Activated CD4-positive, alpha-beta T cell treated with anti-CD3 and anti-CD28 coated beads, Interleukin-2, amount 10 ng/mL, durations not matched to agents 24 days and 14 days (primary cell): ENCODE results near the gene KATNBL1. TPM values are rescaled to one million over a fixed set of nuclear protein-coding genes. Genes with fewer than 3 reads are reported as not detected.
"Not testable (repeated sequence)": the region's sequence is repeated elsewhere in the genome, so short reads cannot be mapped to it uniquely, and the experiment has no call there.

Experiments used
- DNase-seq: peaks from one replicate; pipeline ENCODE4 v3.0.0; 2022
- H3K27ac Mint-ChIP-seq: one replicate; pipeline ENCODE4 v1.8.0; 2022; ENCODE audit warnings: mild to moderate bottlenecking, mixed read lengths
- H3K27me3 Mint-ChIP-seq: one replicate; pipeline ENCODE4 v1.8.0; 2022; ENCODE audit warnings: mixed read lengths
- H3K36me3 Mint-ChIP-seq: one replicate; pipeline ENCODE4 v1.8.0; 2022; ENCODE audit warnings: low read depth, mild to moderate bottlenecking, mixed read lengths
- H3K4me1 Mint-ChIP-seq: one replicate; pipeline ENCODE4 v1.8.0; 2021; ENCODE audit warnings: mixed read lengths
- H3K4me3 Mint-ChIP-seq: one replicate; pipeline ENCODE4 v1.8.0; 2022; ENCODE audit warnings: mild to moderate bottlenecking, moderate library complexity, mixed read lengths
- H3K9me3 Mint-ChIP-seq: one replicate; pipeline ENCODE4 v1.8.0; 2021; ENCODE audit warnings: mixed read lengths
- intact Hi-C: fragments of 100-400 bp; cut with micrococcal nuclease; formaldehyde crosslinking; loops from one replicate; pipeline ENCODE4 v1.15.1; 2023
- total RNA-seq: library from RNA; stranded (reverse); gene quantifications from 2 replicates; pipeline ENCODE4 v1.2.3, GENCODE V29; 2022

KATNBL1 gene
- total RNA-seq, 1 donor from 2014 or later = 44.2 TPM

- H3K4me1 Mint-ChIP-seq = peaks cover 3% of the 10 kb centered on the region
- peaks cover 32% of the 10 kb centered on the region for H3K9me3 Mint-ChIP-seq
- H3K27me3 Mint-ChIP-seq = no peaks in the 10 kb centered on the region
- DNase-seq = no peak
- intact Hi-C loops = no loop called here
- peaks cover 79% of the 10 kb centered on the region for H3K36me3 Mint-ChIP-seq
- H3K4me3 Mint-ChIP-seq = no peak overlapping the region
- H3K27ac Mint-ChIP-seq = no peak overlapping the region
Measured at GRCh38 chr15:34161329-34161963, 48.5 kb downstream of the KATNBL1 start.

- H3K4me1 Mint-ChIP-seq = peaks cover 3% of the 10 kb centered on the region
- H3K27me3 Mint-ChIP-seq = no peaks in the 10 kb centered on the region
Measured at GRCh38 chr15:34160735-34161134, 49.2 kb downstream of the KATNBL1 start.

GRCh38 chr15:34158355-34158754 lies 51.5 kb downstream of the KATNBL1 start:
- Mint-ChIP-seq H3K27me3 (no peaks in the 10 kb centered on the region), H3K27ac (no peak overlapping the region), H3K9me3 (peaks cover 31% of the 10 kb centered on the region), H3K36me3 (peaks cover 90% of the 10 kb centered on the region), H3K4me1 (peaks cover 5% of the 10 kb centered on the region), H3K4me3 (no peak overlapping the region)
- intact Hi-C loops = no loop called here
- no peak for DNase-seq

More at GRCh38 chr15:34160735-34161134, 49.2 kb downstream of the KATNBL1 start:
- DNase-seq = no peak
- peaks cover 32% of the 10 kb centered on the region for H3K9me3 Mint-ChIP-seq
- peaks cover 85% of the 10 kb centered on the region for H3K36me3 Mint-ChIP-seq
- H3K27ac Mint-ChIP-seq = no peak overlapping the region
- no peak overlapping the region for H3K4me3 Mint-ChIP-seq
- intact Hi-C loops = no loop called here

- DNase-seq = no peak
- H3K4me3 Mint-ChIP-seq = no peak overlapping the region
- no peak overlapping the region for H3K27ac Mint-ChIP-seq
- intact Hi-C loops = no loop called here
- no peaks in the 10 kb centered on the region for H3K27me3 Mint-ChIP-seq
- peaks cover 80% of the 10 kb centered on the region for H3K36me3 Mint-ChIP-seq
- H3K4me1 Mint-ChIP-seq = peaks cover 2% of the 10 kb centered on the region
- H3K9me3 Mint-ChIP-seq = peaks cover 22% of the 10 kb centered on the region
Measured at GRCh38 chr15:34155859-34156258, 54.0 kb downstream of the KATNBL1 start.

GRCh38 chr15:34154725-34155204 lies 55.1 kb downstream of the KATNBL1 start:
- H3K36me3 Mint-ChIP-seq = peaks cover 76% of the 10 kb centered on the region
- intact Hi-C loops = no loop called here
- peaks cover 16% of the 10 kb centered on the region for H3K9me3 Mint-ChIP-seq
- no peak overlapping the region for H3K4me3 Mint-ChIP-seq
- H3K4me1 Mint-ChIP-seq = peaks cover 2% of the 10 kb centered on the region
- peak overlapping the region; percentile 71 for H3K27ac Mint-ChIP-seq
- no peak for DNase-seq
- no peaks in the 10 kb centered on the region for H3K27me3 Mint-ChIP-seq

- DNase-seq = no peak
- Mint-ChIP-seq H3K27me3 (no peaks in the 10 kb centered on the region), H3K4me1 (peaks cover 2% of the 10 kb centered on the region), H3K27ac (no peak overlapping the region), H3K4me3 (no peak overlapping the region), H3K36me3 (peaks cover 38% of the 10 kb centered on the region), H3K9me3 (no peaks in the 10 kb centered on the region)
- intact Hi-C loops = no loop called here
Measured at GRCh38 chr15:34147371-34148140, 62.3 kb downstream of the KATNBL1 start.

GRCh38 chr15:34133511-34133910 lies 76.4 kb downstream of the KATNBL1 start:
- intact Hi-C loops = no loop called here
- Mint-ChIP-seq H3K4me1 (no peaks in the 10 kb centered on the region), H3K27ac (no peak overlapping the region), H3K9me3 (no peaks in the 10 kb centered on the region), H3K36me3 (no peaks in the 10 kb centered on the region), H3K27me3 (no peaks in the 10 kb centered on the region), H3K4me3 (no peak overlapping the region)
- DNase-seq = no peak

- H3K9me3 Mint-ChIP-seq = no peaks in the 10 kb centered on the region
- no peaks in the 10 kb centered on the region for H3K27me3 Mint-ChIP-seq
- no peak overlapping the region for H3K4me3 Mint-ChIP-seq
- no peaks in the 10 kb centered on the region for H3K4me1 Mint-ChIP-seq
- intact Hi-C loops = no loop called here
- H3K27ac Mint-ChIP-seq = no peak overlapping the region
- DNase-seq = no peak
- H3K36me3 Mint-ChIP-seq = no peaks in the 10 kb centered on the region
Measured at GRCh38 chr15:34132881-34133280, 77.0 kb downstream of the KATNBL1 start.

- Mint-ChIP-seq H3K9me3 (no peaks in the 10 kb centered on the region), H3K36me3 (no peaks in the 10 kb centered on the region), H3K27me3 (peaks cover 8% of the 10 kb centered on the region), H3K27ac (no peak overlapping the region), H3K4me3 (no peak overlapping the region), H3K4me1 (no peaks in the 10 kb centered on the region)
- no peak for DNase-seq
- intact Hi-C loops = no loop called here
Measured at GRCh38 chr15:34128898-34129297, 81.0 kb downstream of the KATNBL1 start.

- no peak overlapping the region for H3K4me3 Mint-ChIP-seq
Measured at GRCh38 chr15:34126522-34126921, 83.4 kb downstream of the KATNBL1 start.

GRCh38 chr15:34125945-34126344 lies 84.0 kb downstream of the KATNBL1 start:
- no peak overlapping the region for H3K27ac Mint-ChIP-seq
- H3K4me1 Mint-ChIP-seq = no peaks in the 10 kb centered on the region
- intact Hi-C loops = no loop called here
- no peak overlapping the region for H3K4me3 Mint-ChIP-seq
- H3K36me3 Mint-ChIP-seq = no peaks in the 10 kb centered on the region
- peaks cover 8% of the 10 kb centered on the region for H3K27me3 Mint-ChIP-seq
- no peaks in the 10 kb centered on the region for H3K9me3 Mint-ChIP-seq
- no peak for DNase-seq

More at GRCh38 chr15:34126522-34126921, 83.4 kb downstream of the KATNBL1 start:
- no peak overlapping the region for H3K27ac Mint-ChIP-seq
- H3K36me3 Mint-ChIP-seq = no peaks in the 10 kb centered on the region
- intact Hi-C loops = no loop called here
- no peak for DNase-seq
- peaks cover 8% of the 10 kb centered on the region for H3K27me3 Mint-ChIP-seq
- no peaks in the 10 kb centered on the region for H3K4me1 Mint-ChIP-seq
- no peaks in the 10 kb centered on the region for H3K9me3 Mint-ChIP-seq

- intact Hi-C loops = no loop called here
- no peak overlapping the region for H3K4me3 Mint-ChIP-seq
Measured at GRCh38 chr15:34124651-34125050, 85.2 kb downstream of the KATNBL1 start.

GRCh38 chr15:34122771-34123183 lies 87.1 kb downstream of the KATNBL1 start:
- no peaks in the 10 kb centered on the region for H3K36me3 Mint-ChIP-seq
- no peak overlapping the region for H3K27ac Mint-ChIP-seq
- H3K9me3 Mint-ChIP-seq = no peaks in the 10 kb centered on the region
- H3K4me1 Mint-ChIP-seq = no peaks in the 10 kb centered on the region
- no peak overlapping the region for H3K4me3 Mint-ChIP-seq
- intact Hi-C loops = no loop called here
- DNase-seq = no peak
- peaks cover 10% of the 10 kb centered on the region for H3K27me3 Mint-ChIP-seq

More at GRCh38 chr15:34124651-34125050, 85.2 kb downstream of the KATNBL1 start:
- H3K27me3 Mint-ChIP-seq = peaks cover 10% of the 10 kb centered on the region
- no peaks in the 10 kb centered on the region for H3K36me3 Mint-ChIP-seq
- no peaks in the 10 kb centered on the region for H3K9me3 Mint-ChIP-seq
- DNase-seq = no peak
- no peak overlapping the region for H3K27ac Mint-ChIP-seq
- H3K4me1 Mint-ChIP-seq = no peaks in the 10 kb centered on the region

GRCh38 chr15:34121786-34122185 lies 88.1 kb downstream of the KATNBL1 start:
- H3K27me3 Mint-ChIP-seq = peaks cover 11% of the 10 kb centered on the region
- H3K27ac Mint-ChIP-seq, intact Hi-C loops, H3K4me3 Mint-ChIP-seq, H3K9me3 Mint-ChIP-seq, H3K36me3 Mint-ChIP-seq, H3K4me1 Mint-ChIP-seq, DNase-seq: not testable (repeated sequence)
